Astrocyte of the cerebellum (primary cell): ENCODE data around the gene LONRF2.

Source experiments
- DNase-seq: peaks from one replicate; pipeline ENCODE4 v3.0.0-alpha.2; 2011; ENCODE audit warnings: low read depth
- H3K4me3 ChIP-seq: 2 replicates; pipeline ENCODE4 v1.5.1; 2011; ENCODE audit warnings: mild to moderate bottlenecking, low read depth, low read length, moderate library complexity
- CTCF ChIP-seq: IDR thresholded peaks from 2 replicates; pipeline ENCODE4 v1.5.1; 2012; ENCODE audit warnings: low read length, low read depth, moderate library complexity, mild to moderate bottlenecking; ENCODE audit errors: missing control alignments
- in situ Hi-C: cut with HindIII; loops from 2 replicates; pipeline ENCODE4 v1.10.0; 2017; ENCODE audit warnings: low sequenced_read_pairs

LONRF2 gene

DNA sequence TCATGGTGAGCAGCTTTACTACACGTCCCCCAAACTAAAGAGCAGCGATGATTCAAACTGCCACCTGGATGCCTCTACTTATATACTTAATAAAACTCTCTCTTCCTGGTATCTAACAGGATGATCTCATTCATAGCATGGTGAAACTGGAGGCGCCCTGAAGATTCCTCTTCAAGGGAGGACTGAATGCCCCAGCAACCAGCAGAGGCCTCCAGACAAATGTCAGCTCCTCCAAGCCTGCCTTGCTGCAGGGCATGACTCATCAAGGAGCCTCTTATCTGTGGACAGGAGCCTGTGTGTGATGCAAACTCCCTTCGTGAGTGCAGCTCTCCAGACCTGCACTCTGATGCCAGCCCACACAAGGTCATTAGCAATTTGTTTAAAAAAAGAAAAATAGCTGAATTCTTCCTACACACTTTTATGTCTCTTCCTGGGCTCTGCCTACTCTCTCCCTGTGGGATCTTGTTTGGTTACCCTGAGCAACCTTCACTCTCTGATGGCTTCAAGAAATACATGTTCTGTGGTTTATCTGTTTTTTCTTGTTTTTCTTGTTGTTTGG is 30.2 kb downstream of the LONRF2 start:
- in situ Hi-C loops: no loop called here
- TF ChIP-seq CTCF: no peak
- peak; percentile 37 for DNase-seq
- no peak overlapping the region for H3K4me3 ChIP-seq

DNA sequence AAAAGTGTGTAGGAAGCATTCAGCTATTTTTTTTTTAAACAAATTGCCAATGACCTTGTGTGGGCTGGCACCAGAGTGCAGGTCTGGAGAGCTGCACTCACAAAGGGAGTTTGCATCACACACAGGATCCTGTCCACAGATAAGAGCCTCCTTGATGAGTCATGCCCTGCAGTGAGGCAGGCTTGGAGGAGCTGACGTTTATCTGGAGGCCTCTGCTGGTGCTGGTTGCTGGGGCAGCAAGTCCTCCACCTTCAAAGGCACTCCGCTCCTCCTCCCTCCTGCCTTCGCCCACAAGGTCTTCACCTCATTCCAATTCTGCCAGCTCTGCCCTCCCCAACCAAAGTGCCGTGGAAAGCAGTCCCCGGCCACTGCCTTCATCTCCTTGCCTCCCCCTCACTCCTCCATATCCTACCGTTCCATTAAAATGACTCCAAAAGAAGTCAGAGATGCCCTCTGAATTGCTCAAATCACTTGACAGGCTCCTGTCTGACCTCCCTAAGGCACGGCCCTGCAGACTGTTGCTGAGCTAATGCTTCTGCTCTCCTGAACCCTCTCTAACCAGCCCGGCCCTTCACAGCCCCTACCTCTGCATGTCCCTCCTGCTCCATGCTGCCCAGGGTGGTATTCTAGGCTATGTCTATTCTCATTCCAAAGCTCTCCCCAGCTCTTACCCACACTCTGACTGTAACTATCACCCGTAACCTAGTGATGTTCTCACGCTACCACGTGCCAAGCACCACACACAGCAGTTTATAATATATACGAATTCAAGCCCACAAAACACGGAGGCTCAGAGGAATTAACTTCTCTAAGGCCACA is 30.9 kb downstream of the LONRF2 start:
- H3K4me3 ChIP-seq: no peak overlapping the region
- in situ Hi-C loops: no loop called here
- no peak for TF ChIP-seq CTCF
- peak; percentile 87 for DNase-seq

DNA sequence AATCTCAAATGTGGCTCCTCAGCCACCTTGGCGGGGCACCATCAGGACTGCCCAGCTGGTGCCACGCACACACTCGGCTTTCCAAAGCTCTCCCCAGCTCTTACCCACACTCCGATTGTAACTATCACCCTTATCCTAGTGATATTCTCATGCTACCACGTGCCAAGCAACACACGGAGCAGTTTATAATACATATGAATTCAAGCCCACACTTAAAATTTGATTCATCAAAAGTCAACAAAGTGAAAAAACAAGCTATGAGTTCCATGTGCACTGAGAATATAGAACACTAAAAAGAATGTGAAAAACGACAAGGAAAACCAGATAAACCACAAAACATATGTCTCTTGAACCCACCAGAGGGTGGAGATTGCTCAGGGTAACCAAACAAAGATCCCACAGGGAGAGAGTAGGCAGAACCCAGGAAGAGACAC is 31.6 kb downstream of the LONRF2 start:
- no peak overlapping the region for H3K4me3 ChIP-seq
- no peak for DNase-seq
- in situ Hi-C loops: no loop called here
- no peak for TF ChIP-seq CTCF

GRCh38 chr2:100289020-100289419 is 33.3 kb downstream of the LONRF2 start:
- no peak for DNase-seq
- H3K4me3 ChIP-seq: no peak overlapping the region
- in situ Hi-C loops: no loop called here
- TF ChIP-seq CTCF: no peak

- in situ Hi-C loops: no loop called here
- no peak for TF ChIP-seq CTCF
- no peak overlapping the region for H3K4me3 ChIP-seq
- no peak for DNase-seq
Measured at GRCh38 chr2:100286318-100286717, 36.0 kb downstream of the LONRF2 start.

DNA sequence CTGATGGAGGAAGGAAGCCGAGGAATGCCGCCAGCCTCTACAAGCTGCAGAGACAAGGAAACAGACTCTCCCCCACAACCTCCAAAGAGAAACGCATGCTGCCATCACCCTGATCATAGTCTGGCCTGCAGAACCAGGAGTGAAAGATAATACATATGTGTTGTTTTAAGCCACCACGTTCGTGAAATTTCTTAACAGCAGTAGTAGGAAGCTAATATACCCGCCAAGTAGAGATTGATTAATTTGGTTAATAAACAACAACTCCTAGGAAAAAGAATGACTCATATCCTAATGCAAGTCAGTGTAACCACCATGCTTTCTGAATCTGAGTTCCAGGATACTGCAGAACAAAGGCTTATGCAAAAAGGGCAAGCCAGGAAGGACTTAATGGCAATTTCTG is 36.6 kb downstream of the LONRF2 start:
- no peak for TF ChIP-seq CTCF
- H3K4me3 ChIP-seq: no peak overlapping the region
- in situ Hi-C loops: no loop called here
- DNase-seq: peak; percentile 75
